A549 (cell line): Measurements from ENCODE around the gene LRFN2.

ENCODE experiments used
- CEBPB ChIP-seq, 2 experiments: fragments of >200 bp in 1 of 2; sonication (Bioruptor Twin) in 1 of 2; formaldehyde crosslinking in 1 of 2; IDR thresholded peaks; 2 replicates each; pipeline ENCODE4 v1.6.1; 2012 to 2016
- CTCF ChIP-seq: fragments of >200 bp; sonication (Bioruptor Twin); formaldehyde crosslinking; IDR thresholded peaks from 3 replicates; pipeline ENCODE4 v1.5.1; 2016
- E2F6 ChIP-seq: IDR thresholded peaks from 2 replicates; pipeline ENCODE4 v1.6.1; 2012; ENCODE audit warnings: low read depth, borderline replicate concordance
- FOSL2 ChIP-seq, 2 experiments: fragments of 450-650 bp in 1 of 2; fragments of >200 bp in 1 of 2; sonication (Bioruptor Twin) in 1 of 2; formaldehyde crosslinking; IDR thresholded peaks; 2 replicates each; pipeline versions ENCODE4 v1.5.0 to v1.6.1; 2016 to 2020; ENCODE audit warnings: mild to moderate bottlenecking in 1 of 2, moderate library complexity in 1 of 2
- JUN ChIP-seq, 2 experiments: fragments of >200 bp; sonication (Bioruptor Twin); formaldehyde crosslinking; IDR thresholded peaks; 2 replicates in 1 of 2; 3 replicates in 1 of 2; pipeline ENCODE4 v1.6.1; 2016 to 2017
- JUNB ChIP-seq: fragments of >200 bp; sonication (Bioruptor Twin); formaldehyde crosslinking; IDR thresholded peaks from 2 replicates; pipeline ENCODE4 v1.6.1; 2016
- MAFK ChIP-seq: fragments of 450-650 bp; IDR thresholded peaks from 2 replicates; pipeline ENCODE4 v1.6.1; 2014; ENCODE audit not compliant: partially characterized antibody
- MYC ChIP-seq: IDR thresholded peaks from 2 replicates; pipeline ENCODE4 v1.6.1; 2012; ENCODE audit warnings: mild to moderate bottlenecking, inconsistent platforms, low read length, improper control_type of control experiment, borderline replicate concordance
- POLR2A ChIP-seq: IDR thresholded peaks from 2 replicates; pipeline ENCODE4 v1.6.1; 2012; ENCODE audit warnings: mild to moderate bottlenecking, low read length
- POLR2AphosphoS2 ChIP-seq: conservative IDR thresholded peaks from 2 replicates; pipeline ENCODE4 v1.6.1; 2012; ENCODE audit warnings: low read length, improper control_type of control experiment, inconsistent platforms
- RAD21 ChIP-seq, 2 experiments: fragments of >200 bp in 1 of 2; sonication (Bioruptor Twin) in 1 of 2; formaldehyde crosslinking in 1 of 2; IDR thresholded peaks in 1 of 2; conservative IDR thresholded peaks in 1 of 2; 2 replicates in 1 of 2; 3 replicates in 1 of 2; pipeline ENCODE4 v1.6.1; 2012 to 2018; ENCODE audit warnings: inconsistent platforms in 1 of 2

GRCh38 chr6:40568062-40568708, 19.0 kb downstream of the LRFN2 start:
- no peak for TF ChIP-seq RAD21 (conservative IDR thresholded peaks at IDR 0.05 in 1 of 2, IDR thresholded peaks at IDR 0.05 in 1 of 2)
- no peak for TF ChIP-seq CTCF
- no peak for TF ChIP-seq MYC
- TF ChIP-seq POLR2AphosphoS2: no peak
- TF ChIP-seq JUN (IDR thresholded peaks at IDR 0.05): no peak
- no peak for TF ChIP-seq E2F6
- TF ChIP-seq CEBPB (IDR thresholded peaks at IDR 0.05): no peak
- no peak for TF ChIP-seq MAFK
- no peak for TF ChIP-seq POLR2A
- no peak for TF ChIP-seq JUNB
- no peak for TF ChIP-seq FOSL2 (IDR thresholded peaks at IDR 0.05)
- TF ChIP-seq FOSL2 (CRISPR knock-in tag; IDR thresholded peaks at IDR 0.05): no peak
